Duodenal mucosa (tissue), 2 donors: ENCODE results near the gene KRT78.
A peak's percentile ranks its signal among the peaks of the same experiment; 100 is the strongest.

ENCODE experiments used
- H3K27ac ChIP-seq: one replicate; pipeline ENCODE4 v1.7.0; 2013; ENCODE audit warnings: low read depth, low read length
- H3K27me3 ChIP-seq, 2 donors: one replicate each; pipeline ENCODE4 v1.7.0; 2013; ENCODE audit warnings: low read length in 2 of 2, control low read depth in 1 of 2; ENCODE audit not compliant: insufficient read depth in 2 of 2, control insufficient read depth in 1 of 2
- H3K36me3 ChIP-seq, 2 donors: one replicate each; pipeline ENCODE4 v1.7.0; 2013; ENCODE audit warnings: low read length in 2 of 2, control low read depth in 1 of 2; ENCODE audit not compliant: insufficient read depth in 2 of 2, control insufficient read depth in 1 of 2
- H3K4me1 ChIP-seq, 2 donors: one replicate each; pipeline ENCODE4 v1.7.0; 2013; ENCODE audit warnings: low read length in 2 of 2, control low read depth in 1 of 2; ENCODE audit not compliant: insufficient read depth in 2 of 2, control insufficient read depth in 1 of 2
- H3K4me3 ChIP-seq, 2 donors: one replicate each; pipeline ENCODE4 v1.7.0; 2013; ENCODE audit warnings: low read length in 2 of 2, low read depth in 1 of 2
- H3K9ac ChIP-seq, 2 donors: one replicate each; pipeline ENCODE4 v1.7.0; 2013; ENCODE audit warnings: low read length in 2 of 2, low read depth in 1 of 2
- H3K9me3 ChIP-seq, 2 donors: one replicate each; pipeline ENCODE4 v1.7.0; 2013; ENCODE audit warnings: low read length in 2 of 2, control low read depth in 1 of 2; ENCODE audit not compliant: control insufficient read depth in 1 of 2

KRT78 gene

DNA sequence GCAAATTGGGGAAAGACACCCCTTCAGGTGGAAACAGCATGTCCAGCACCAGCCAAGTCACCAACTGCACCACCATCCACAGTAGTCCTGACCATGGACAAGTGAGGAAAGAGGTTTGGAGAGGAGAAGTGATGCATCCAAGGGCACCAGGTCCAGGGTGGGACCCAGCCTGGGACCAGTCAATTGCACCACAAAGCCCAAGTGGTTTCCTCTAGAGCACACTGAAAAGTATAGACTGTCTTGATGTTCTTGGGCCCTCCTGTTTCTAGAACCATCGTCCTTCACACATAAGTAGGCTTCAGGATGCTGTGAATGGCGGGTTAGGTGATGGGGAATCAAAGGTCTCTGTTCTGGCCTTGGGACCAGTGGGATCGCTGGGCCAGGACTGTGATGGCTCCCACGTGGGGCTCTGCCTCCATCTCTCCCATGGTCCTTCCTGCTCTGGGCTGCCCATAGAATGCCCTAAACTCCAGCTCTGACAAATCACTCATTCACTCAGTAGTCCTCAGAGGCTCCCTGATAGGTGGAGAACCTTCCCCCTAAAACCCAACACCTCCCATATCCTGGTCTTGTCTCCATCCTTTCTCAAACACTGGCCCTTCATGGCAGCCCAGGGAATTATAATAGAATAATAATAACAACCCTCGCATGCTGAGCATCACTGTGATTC, 23.9 kb downstream of the KRT78 start:
- H3K27me3 ChIP-seq, result no peaks in the 10 kb centered on the region
- no peak overlapping the region for H3K9ac ChIP-seq
- no peaks in the 10 kb centered on the region for H3K9me3 ChIP-seq
- H3K4me3 ChIP-seq, result no peak overlapping the region
- no peak overlapping the region for H3K27ac ChIP-seq
- no peaks in the 10 kb centered on the region for H3K36me3 ChIP-seq
- H3K4me1 ChIP-seq, result peaks cover 7 to 14% of the 10 kb centered on the region in 2 donors

DNA sequence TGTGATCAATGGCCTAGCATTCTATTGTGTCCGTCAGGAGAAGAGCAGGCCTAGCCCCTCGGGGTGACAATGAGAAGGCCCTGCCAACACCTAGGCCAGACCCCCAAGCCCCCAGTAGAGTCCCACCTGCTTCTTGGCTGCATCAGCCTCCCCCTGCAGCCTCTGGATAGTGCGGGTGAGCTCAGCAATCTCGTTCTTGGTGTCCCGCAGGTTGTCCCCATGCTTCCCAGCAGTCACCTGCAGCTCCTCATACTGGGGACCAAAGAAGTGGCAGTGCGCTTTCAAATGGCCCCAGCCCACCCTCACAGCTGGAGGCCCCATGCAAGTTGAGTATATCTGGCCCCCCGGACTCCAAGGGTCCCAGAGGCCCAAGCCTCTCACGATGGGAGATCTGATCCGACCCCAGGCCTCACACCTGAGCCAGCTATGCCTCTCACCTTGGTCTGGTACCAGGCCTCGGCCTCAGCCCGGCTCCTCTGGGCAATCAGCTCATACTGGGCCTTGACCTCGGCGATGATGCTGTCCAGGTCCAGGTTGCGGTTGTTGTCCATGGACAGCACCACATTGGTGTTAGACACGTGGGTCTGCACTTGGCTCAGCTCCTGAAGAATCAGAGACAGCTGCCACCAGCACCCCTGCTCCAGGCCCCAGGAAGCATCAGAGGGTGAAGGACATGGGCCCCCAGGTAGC, 24.9 kb downstream of the KRT78 start:
- no peaks in the 10 kb centered on the region for H3K27me3 ChIP-seq
- no peak overlapping the region for H3K9ac ChIP-seq
- no peaks in the 10 kb centered on the region for H3K9me3 ChIP-seq
- H3K4me3 ChIP-seq, result no peak overlapping the region
- H3K27ac ChIP-seq, result no peak overlapping the region
- no peaks in the 10 kb centered on the region for H3K36me3 ChIP-seq
- H3K4me1 ChIP-seq, result peaks cover 7 to 14% of the 10 kb centered on the region in 2 donors

DNA sequence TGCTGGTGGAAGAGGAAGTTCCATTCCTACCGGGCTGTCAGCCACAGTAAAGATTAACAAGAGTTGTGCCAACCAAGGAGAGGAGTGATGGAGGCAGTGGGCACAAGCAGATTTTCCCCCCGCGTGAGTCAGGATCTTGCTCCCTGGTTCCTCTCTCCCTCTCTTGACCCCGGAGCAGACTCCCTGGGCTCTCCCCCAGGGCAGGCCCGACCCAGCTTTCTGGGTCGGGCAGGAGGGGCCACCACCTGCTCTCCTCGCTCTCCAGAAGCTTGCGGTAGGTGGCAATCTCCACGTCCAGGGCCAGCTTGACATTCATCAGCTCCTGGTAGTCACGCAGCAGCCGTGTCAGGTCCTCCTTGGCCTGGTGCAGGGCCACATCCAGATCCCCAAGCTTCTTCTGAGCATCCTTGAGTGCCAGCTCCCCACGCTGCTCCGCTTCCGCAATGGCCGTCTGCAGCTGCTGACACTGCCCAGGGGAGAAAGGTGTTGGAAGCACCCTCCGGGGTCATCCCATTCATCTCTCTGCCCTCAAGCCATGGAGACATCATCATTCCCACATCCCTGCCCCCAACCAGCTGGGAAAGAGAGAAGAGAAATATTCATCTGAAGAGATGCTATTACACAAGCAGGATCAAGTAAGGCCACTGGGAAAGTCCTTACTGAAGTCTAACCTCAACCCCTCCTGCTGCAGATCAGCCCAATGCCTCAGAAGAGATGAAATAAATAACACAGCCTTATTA, 25.9 kb downstream of the KRT78 start:
- Histone ChIP-seq H3K36me3 (no peaks in the 10 kb centered on the region), H3K9me3 (no peaks in the 10 kb centered on the region), H3K27me3 (no peaks in the 10 kb centered on the region), H3K27ac (no peak overlapping the region), H3K4me1 (peaks cover 7 to 14% of the 10 kb centered on the region in 2 donors), H3K9ac (no peak overlapping the region), H3K4me3 (no peak overlapping the region)

DNA sequence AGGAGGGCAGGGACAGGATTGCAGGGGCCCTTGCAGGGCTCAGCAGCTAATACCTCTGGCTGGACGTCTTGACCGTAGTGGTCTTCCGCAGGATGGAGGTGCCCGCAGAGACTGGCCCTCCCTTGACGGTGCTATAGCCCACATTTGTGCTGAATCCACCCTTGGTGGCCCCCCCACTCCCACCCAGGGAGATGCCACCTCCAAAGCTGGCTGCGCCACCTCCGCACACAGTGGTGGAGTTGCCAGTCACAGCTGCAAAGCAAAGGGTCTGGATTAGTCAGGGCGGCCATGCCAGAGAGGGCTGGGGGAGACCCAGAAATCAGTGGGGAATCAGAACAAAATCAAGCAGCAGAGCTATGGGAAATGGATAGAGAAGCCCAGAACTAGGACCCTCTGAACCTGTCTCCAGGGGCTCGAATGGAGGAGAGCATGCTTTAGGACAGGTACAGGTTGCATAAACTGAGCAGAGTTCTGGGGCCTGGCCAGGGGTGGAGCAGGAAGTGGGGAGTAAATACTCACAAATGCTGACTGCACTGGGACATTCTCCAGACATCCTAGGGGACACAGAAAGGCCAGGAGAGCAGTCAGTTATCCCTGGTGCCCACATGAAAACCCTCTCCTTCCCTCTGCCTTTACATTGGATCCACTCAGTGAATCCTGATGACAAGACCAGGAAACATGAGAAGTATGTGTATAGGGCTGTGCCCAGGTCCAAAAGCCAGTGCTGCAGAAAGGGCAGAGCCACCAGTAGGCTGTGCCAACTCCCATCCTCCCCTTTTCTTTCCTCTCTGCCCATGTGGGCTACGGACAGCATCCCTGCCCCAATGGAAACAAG, 26.8 kb downstream of the KRT78 start:
- H3K27ac ChIP-seq, result no peak overlapping the region
- no peaks in the 10 kb centered on the region for H3K36me3 ChIP-seq

DNA sequence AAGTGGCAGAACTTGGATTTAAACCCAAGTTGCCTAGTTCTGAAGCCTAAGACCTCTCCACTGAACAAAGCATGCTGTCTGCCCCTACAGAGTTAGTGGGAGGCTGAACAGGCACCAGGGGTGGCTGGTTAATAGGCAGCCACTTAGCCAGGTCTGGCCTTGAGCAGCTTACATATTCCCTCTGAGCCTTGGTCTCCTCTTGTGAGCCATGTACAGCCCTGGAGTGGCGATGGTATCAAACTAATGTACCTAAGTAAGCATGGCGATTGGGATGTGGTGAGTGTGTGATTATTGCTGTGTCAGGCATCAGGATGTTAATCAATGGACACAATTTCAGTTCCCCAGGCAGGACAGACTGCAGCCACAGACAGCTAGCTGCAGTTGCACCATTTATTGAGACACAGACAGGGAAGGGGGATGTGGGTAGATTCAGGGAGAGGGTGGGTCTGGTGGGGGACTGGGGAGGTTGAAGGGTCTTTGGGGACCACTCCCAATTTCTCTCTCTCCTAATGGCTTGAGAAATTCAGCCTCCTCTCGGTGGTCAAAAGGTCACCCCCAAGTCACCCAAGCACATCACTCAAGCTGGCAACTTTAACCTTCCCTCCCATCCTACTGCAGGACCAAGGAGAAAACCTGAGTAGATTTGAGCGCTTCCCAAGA, 27.6 kb downstream of the KRT78 start:
- Histone ChIP-seq H3K4me1 (peaks cover 7 to 14% of the 10 kb centered on the region in 2 donors), H3K27ac (no peak overlapping the region), H3K9me3 (no peaks in the 10 kb centered on the region), H3K4me3 (no peak overlapping the region), H3K36me3 (no peaks in the 10 kb centered on the region), H3K9ac (no peak overlapping the region), H3K27me3 (no peaks in the 10 kb centered on the region)

More for the DNA sequence above, 26.8 kb downstream of the KRT78 start:
- Histone ChIP-seq H3K9me3 (no peaks in the 10 kb centered on the region), H3K27me3 (no peaks in the 10 kb centered on the region), H3K4me1 (peaks cover 7 to 14% of the 10 kb centered on the region in 2 donors), H3K9ac (no peak overlapping the region), H3K4me3 (peak overlapping the region in 1 of 2 donors; percentile 16)

DNA sequence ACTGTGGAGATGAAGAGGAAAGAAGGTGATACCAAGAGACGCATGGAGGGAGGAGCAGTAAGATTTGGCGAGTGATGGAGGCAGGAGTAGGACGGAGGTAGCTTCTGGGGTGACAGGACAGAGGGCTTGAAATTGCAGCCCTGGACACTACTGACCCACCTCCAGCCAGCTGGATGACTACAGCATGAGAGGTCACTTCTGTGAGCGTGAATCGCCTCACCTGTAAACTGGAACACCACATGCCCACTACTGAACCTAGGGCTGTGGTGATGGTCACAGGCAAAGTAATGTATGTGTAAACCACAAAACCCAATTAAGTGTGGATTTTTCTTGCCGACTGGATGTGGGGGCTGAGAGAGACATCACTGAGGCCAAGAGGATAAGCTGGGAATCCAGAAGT, 28.3 kb downstream of the KRT78 start:
- Histone ChIP-seq H3K27me3 (no peaks in the 10 kb centered on the region), H3K4me3 (no peak overlapping the region), H3K36me3 (no peaks in the 10 kb centered on the region)

DNA sequence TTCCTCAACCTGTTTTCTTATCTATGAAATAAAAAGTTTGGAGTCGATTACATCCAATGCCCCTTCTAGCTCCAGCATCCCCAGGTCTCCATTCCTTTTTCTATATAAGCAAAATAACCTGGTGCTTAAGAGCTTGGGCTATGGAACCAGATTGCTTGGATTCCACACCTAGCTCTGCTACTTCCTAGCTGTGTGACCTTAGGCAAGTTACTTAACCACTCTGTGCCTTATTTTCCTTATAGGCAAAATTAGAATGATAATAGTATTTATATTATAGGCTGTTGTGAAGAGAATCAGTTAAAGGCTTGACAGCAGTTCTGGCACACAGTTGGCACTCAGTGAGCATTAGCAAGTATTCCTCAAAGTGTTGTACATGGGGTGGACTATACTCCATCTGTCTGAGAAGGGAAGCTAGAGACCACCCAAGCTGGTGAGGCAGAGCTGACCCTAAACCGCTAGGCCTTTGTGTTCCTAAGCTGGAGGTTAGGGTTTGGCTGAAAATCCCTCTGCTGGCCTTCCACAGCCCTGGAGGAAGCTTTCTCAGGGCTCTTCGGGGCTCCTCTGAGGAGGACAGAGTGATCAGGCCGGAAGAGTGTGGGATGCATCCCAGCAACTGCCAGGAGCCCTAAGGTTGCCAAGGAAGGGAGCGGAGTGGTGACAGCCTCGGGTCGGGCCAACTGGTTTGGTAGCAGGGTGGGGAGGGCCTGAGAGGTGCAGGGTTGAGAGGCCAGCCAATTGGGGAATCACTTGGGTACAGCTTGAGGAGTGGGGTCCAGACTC, 28.9 kb downstream of the KRT78 start:
- Histone ChIP-seq H3K9ac (no peak overlapping the region), H3K27ac (no peak overlapping the region), H3K4me1 (peaks cover 7 to 14% of the 10 kb centered on the region in 2 donors), H3K36me3 (no peaks in the 10 kb centered on the region), H3K9me3 (no peaks in the 10 kb centered on the region), H3K27me3 (no peaks in the 10 kb centered on the region), H3K4me3 (no peak overlapping the region)

More for the DNA sequence above, 28.3 kb downstream of the KRT78 start:
- Histone ChIP-seq H3K4me1 (peaks cover 7 to 14% of the 10 kb centered on the region in 2 donors), H3K27ac (no peak overlapping the region), H3K9me3 (no peaks in the 10 kb centered on the region), H3K9ac (no peak overlapping the region)

DNA sequence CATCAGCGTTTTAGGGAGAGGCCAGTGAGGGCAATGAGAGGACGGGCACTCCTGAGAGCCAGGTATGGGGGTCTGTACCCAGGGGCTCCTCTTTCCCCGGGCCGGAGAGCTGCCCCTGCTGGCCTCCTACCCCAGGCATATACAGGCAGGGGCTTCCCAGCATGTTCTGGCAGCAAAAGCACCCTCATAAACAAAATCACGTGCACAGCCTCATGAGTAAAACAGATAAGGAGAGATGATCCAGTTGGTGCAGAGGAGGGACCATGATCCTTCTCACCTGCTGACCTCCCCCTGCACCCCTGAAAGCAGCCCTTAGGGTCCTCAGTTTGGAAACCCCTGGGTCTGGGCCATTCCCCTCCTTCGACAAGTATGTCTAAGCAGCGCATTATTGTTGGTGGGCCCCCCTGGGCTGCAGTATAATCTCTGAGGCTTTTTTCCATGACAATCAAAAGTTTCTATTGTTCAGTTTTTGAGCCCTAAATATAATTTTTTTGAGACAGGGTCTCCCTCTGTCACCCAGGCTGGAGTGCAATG, 29.8 kb downstream of the KRT78 start:
- peaks cover 7 to 14% of the 10 kb centered on the region in 2 donors for H3K4me1 ChIP-seq
- no peaks in the 10 kb centered on the region for H3K36me3 ChIP-seq
- no peak overlapping the region for H3K4me3 ChIP-seq
- H3K9me3 ChIP-seq, result no peaks in the 10 kb centered on the region
- no peaks in the 10 kb centered on the region for H3K27me3 ChIP-seq
- H3K27ac ChIP-seq, result no peak overlapping the region
- no peak overlapping the region for H3K9ac ChIP-seq

DNA sequence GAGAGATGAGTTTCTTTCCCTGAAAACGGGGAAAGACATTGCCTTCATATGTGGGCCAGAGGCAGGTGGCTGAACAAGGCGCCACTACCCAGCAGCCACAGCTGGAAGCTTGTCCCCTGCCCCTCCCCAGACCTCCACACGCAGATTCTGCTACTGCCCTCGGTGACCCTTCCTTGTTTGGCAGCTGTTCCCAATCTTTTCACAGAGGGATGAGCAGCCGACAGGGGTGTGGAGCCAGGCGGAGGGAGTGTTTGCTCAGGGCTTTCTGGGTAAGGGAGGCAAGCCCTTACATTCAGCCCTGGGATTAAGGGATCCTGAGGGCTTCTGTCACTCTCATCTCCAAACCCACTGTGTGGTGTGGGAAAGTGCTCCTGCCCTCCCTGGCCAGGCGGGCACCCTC, 30.4 kb downstream of the KRT78 start:
- Histone ChIP-seq H3K27me3 (no peaks in the 10 kb centered on the region), H3K9ac (no peak overlapping the region), H3K36me3 (no peaks in the 10 kb centered on the region), H3K9me3 (no peaks in the 10 kb centered on the region), H3K4me3 (no peak overlapping the region), H3K27ac (no peak overlapping the region), H3K4me1 (peaks cover 7 to 14% of the 10 kb centered on the region in 2 donors)
